ENCODE measurements around the gene DBX1.
A peak's percentile ranks its signal among the peaks of the same experiment; 100 is the strongest.

Gene DBX1

DNA sequence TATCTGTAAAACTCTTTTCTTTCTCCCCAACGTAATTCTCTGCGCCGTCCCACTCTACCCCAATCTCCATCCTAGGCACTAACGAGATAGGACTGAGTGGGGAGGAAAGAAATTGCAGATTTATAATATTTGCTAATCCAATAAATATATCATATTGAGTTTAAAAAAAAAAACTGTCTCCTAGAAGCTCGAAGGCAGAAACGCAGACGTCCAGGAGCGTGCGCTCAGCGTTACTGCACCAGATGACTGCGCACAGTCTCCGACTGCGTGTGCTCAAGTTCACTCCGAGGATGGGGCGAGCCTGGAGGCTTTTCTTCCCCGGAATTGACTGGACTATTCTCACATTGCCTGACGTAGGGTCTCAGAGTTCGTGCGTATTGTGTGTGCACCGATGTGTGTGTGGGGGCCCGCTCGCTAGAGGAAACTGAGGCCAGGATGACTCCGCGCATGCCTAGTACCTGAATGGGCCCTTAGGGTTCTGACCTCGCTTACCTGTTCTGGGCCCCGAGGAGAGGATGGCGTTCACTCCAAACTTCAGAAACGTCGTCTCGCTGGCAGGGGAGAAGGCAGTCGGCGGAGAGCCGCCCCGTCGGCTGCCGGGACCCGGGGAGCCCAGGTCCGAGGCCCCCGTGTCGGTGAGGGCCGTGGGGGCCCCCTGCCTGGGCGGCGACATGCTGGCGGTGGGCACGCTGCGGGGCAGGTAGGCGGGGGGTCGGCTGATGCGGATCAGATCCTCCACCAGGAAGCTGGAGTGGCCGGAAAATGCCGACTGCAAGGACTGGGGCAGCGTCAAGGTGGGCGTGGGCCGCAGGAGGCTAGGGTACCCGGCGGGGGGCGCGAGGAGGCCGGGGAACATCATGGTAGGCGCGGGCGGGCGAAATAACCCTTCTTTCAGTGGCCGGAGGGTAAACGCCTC is 551 bp downstream of the DBX1 start:
- H3K9me3 Mint-ChIP-seq = peaks cover 11% of the 10 kb centered on the region
- H3K27ac Mint-ChIP-seq = no peak overlapping the region
- peaks cover 100% of the 10 kb centered on the region for H3K27me3 Mint-ChIP-seq (ENCODE audit: low read depth)
- H3K36me3 Mint-ChIP-seq (ENCODE audit: low read depth) = no peaks in the 10 kb centered on the region
- peak overlapping the region; percentile 11 to 85 (median 71) for H3K4me3 Mint-ChIP-seq
- no peak for TF ChIP-seq CTCF (IDR thresholded peaks at IDR 0.05; ENCODE audit: unreplicated experiment in 3 of 3)
- peaks cover 67% of the 10 kb centered on the region for H3K4me1 Mint-ChIP-seq

GRCh38 chr11:20158597-20159257 is 1.5 kb downstream of the DBX1 start:
- no peak for TF ChIP-seq CTCF (IDR thresholded peaks at IDR 0.05; ENCODE audit: unreplicated experiment in 3 of 3)
- Mint-ChIP-seq H3K9me3 (peaks cover 11% of the 10 kb centered on the region), H3K4me1 (peaks cover 62% of the 10 kb centered on the region), H3K27me3 (ENCODE audit: low read depth) (peaks cover 98% of the 10 kb centered on the region), H3K4me3 (peak overlapping the region; percentile 44 to 84 (median 71)), H3K36me3 (ENCODE audit: low read depth) (no peaks in the 10 kb centered on the region), H3K27ac (no peak overlapping the region)

DNA sequence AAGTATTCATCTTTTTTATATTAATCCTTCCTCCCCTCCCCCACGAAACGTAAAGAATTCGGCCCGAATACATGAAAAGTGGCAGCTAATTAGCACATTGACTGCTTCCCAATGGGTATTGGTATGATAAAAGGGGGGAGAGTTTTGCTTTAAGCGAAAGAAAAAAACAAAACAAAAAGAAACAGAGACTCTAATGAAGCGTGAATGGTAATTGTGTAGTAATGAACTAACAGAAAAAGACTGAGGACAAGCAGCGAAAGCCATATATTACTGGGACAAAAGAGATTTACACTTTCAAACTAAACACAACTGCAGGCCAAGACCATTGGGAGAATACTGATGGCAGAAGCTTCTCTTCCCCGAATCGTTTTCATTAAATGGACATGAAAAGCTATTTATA is 2.5 kb downstream of the DBX1 start:
- no peaks in the 10 kb centered on the region for H3K36me3 Mint-ChIP-seq (ENCODE audit: low read depth)
- H3K27ac Mint-ChIP-seq = no peak overlapping the region
- H3K9me3 Mint-ChIP-seq = peaks cover 11% of the 10 kb centered on the region
- H3K27me3 Mint-ChIP-seq (ENCODE audit: low read depth) = peaks cover 97% of the 10 kb centered on the region
- peak overlapping the region in 2 of 3 experiments; percentile 63 to 66 for H3K4me3 Mint-ChIP-seq
- H3K4me1 Mint-ChIP-seq = peaks cover 53% of the 10 kb centered on the region
- TF ChIP-seq CTCF (IDR thresholded peaks at IDR 0.05; ENCODE audit: unreplicated experiment in 3 of 3) = no peak

- Mint-ChIP-seq H3K4me1 (peaks cover 46% of the 10 kb centered on the region), H3K36me3 (ENCODE audit: low read depth) (no peaks in the 10 kb centered on the region), H3K4me3 (peak overlapping the region; percentile 48 to 68 (median 63)), H3K9me3 (peaks cover 11% of the 10 kb centered on the region), H3K27me3 (ENCODE audit: low read depth) (peaks cover 94% of the 10 kb centered on the region), H3K27ac (no peak overlapping the region)
- TF ChIP-seq CTCF (IDR thresholded peaks at IDR 0.05; ENCODE audit: unreplicated experiment in 3 of 3) = no peak
Measured at GRCh38 chr11:20156876-20157613, 3.2 kb downstream of the DBX1 start.

GRCh38 chr11:20156280-20156875 is 3.9 kb downstream of the DBX1 start:
- Mint-ChIP-seq H3K4me1 (peaks cover 39% of the 10 kb centered on the region), H3K4me3 (peak overlapping the region; percentile 67 to 81 (median 78)), H3K27me3 (ENCODE audit: low read depth) (peaks cover 87% of the 10 kb centered on the region), H3K27ac (no peak overlapping the region), H3K36me3 (ENCODE audit: low read depth) (no peaks in the 10 kb centered on the region), H3K9me3 (peaks cover 11% of the 10 kb centered on the region)
- TF ChIP-seq CTCF (IDR thresholded peaks at IDR 0.05; ENCODE audit: unreplicated experiment in 3 of 3) = no peak

Measured in nephron (organoid).